Kidney epithelial cell (primary cell): ENCODE measurements around the gene PCSK1N. TPM values are rescaled to one million over a fixed set of nuclear protein-coding genes. Genes with fewer than 3 reads are reported as not detected.

Source experiments
- DNase-seq: peaks from one replicate; pipeline ENCODE4 v3.0.0-alpha.2; 2010; ENCODE audit warnings: low read depth
- H3K27me3 ChIP-seq: 2 replicates; pipeline ENCODE4 v1.6.0; 2011; ENCODE audit warnings: low read length; ENCODE audit not compliant: control insufficient read depth, insufficient read depth
- H3K36me3 ChIP-seq: 2 replicates; pipeline ENCODE4 v1.5.1; 2011; ENCODE audit warnings: low read length; ENCODE audit not compliant: control insufficient read depth, insufficient read depth
- H3K4me3 ChIP-seq: 2 replicates; pipeline ENCODE4 v1.5.1; 2011; ENCODE audit warnings: low read depth, mild to moderate bottlenecking, control low read depth, low read length
- total RNA-seq: library from RNA; depleted of rRNA; stranded (reverse); fragments of >200 nt; gene quantifications from 2 replicates; pipeline ENCODE4 v1.2.3, GENCODE V29; 2015
- TF ChIP-seq, protein P1 (sequence below): IDR thresholded peaks from 2 replicates; pipeline ENCODE4 v1.5.1; 2011; ENCODE audit warnings: mild to moderate bottlenecking, moderate library complexity, low read length, control low read depth, inconsistent platforms; ENCODE audit not compliant: insufficient read depth, poor library complexity, severe bottlenecking

Gene PCSK1N
- total RNA-seq, 1 donor from 2014 or later = 42.5 TPM

DNA sequence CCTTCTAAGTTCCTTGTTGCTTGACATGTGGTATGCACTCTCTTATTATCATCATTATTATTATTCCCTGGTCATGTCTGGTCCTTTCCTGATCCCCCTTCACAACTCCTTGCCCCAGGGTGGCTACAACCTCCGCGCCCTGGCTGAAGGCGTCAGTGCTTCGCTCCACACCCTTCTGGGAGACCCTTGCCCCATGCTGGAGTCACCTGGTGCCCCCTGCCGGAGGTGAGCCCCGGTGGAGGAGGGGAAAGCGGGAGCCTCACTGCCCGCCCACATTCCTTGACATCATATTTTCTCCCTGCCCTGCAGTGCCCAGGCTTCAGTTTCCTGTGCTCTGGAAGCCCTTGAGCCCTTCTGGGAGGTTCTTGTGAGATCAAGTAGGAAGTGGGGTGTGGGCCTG lies 20.1 kb downstream of the PCSK1N start:
- TF ChIP-seq, protein P1, sequence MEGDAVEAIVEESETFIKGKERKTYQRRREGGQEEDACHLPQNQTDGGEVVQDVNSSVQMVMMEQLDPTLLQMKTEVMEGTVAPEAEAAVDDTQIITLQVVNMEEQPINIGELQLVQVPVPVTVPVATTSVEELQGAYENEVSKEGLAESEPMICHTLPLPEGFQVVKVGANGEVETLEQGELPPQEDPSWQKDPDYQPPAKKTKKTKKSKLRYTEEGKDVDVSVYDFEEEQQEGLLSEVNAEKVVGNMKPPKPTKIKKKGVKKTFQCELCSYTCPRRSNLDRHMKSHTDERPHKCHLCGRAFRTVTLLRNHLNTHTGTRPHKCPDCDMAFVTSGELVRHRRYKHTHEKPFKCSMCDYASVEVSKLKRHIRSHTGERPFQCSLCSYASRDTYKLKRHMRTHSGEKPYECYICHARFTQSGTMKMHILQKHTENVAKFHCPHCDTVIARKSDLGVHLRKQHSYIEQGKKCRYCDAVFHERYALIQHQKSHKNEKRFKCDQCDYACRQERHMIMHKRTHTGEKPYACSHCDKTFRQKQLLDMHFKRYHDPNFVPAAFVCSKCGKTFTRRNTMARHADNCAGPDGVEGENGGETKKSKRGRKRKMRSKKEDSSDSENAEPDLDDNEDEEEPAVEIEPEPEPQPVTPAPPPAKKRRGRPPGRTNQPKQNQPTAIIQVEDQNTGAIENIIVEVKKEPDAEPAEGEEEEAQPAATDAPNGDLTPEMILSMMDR = no peak

DNA sequence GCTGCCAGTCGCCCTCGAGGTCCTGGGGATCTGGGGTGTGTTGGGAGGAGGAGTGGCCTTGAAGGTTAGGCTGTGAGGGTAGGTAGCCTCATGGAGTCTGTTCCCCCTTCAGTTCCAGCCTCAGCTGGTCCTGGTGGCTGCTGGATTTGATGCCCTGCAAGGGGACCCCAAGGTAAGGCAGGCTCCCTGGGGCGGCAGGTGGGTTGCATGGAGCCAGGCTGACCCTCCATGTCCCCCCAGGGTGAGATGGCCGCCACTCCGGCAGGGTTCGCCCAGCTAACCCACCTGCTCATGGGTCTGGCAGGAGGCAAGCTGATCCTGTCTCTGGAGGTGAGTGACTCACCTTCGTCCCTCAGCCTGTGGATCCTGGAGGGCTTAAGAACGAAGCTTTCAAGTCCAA lies 20.7 kb downstream of the PCSK1N start:
- DNase-seq = no peak
- TF ChIP-seq, protein P1 = no peak
- H3K4me3 ChIP-seq = no peak overlapping the region
- H3K36me3 ChIP-seq = no peaks in the 10 kb centered on the region
- no peaks in the 10 kb centered on the region for H3K27me3 ChIP-seq

More for the DNA sequence above, 20.1 kb downstream of the PCSK1N start:
- no peak for DNase-seq
- no peak overlapping the region for H3K4me3 ChIP-seq
- H3K36me3 ChIP-seq = no peaks in the 10 kb centered on the region
- H3K27me3 ChIP-seq = no peaks in the 10 kb centered on the region

DNA sequence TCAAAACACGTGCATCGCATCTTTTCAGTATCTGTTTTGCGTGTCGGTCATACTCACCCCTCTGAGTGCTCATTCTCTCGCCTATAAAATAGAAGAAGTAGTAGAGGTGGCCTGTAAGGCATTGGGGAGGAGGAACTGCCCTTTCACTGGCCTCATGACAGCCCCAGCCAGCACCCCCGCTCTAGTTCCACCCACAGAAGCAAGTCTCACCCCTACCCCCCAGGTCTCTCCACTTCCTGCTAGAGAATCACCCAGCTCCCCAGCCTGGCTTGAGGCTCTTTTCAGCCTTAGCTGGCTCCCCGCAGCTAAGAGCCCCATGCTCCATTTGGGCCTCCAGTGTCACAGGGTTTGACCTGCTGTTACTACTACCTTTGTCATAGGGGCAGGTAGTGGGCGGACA lies 21.8 kb downstream of the PCSK1N start:
- TF ChIP-seq, protein P1 = no peak
- DNase-seq = no peak
- Histone ChIP-seq H3K27me3 (no peaks in the 10 kb centered on the region), H3K36me3 (no peaks in the 10 kb centered on the region), H3K4me3 (no peak overlapping the region)

DNA sequence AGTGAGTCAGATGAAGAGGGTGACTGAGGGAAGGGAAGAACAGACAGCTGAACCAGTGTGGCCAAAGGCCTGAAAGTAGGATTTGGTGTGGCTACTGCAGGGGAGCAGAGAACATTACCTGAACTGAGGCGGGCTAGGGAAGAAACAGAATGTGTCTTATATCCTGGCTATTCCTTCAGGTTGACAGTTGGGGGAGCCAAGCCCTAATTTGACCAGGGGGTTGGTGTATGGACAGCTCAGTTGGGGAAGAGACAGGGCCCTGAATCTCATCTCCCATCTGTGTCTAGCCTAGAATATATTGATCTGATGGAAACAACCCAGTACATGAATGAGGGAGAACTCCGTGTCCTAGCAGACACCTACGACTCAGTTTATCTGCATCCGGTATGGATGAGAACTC lies 29.3 kb downstream of the PCSK1N start:
- no peak overlapping the region for H3K4me3 ChIP-seq
- TF ChIP-seq, protein P1 = no peak
- H3K27me3 ChIP-seq = no peaks in the 10 kb centered on the region
- H3K36me3 ChIP-seq = no peaks in the 10 kb centered on the region
- DNase-seq = no peak

DNA sequence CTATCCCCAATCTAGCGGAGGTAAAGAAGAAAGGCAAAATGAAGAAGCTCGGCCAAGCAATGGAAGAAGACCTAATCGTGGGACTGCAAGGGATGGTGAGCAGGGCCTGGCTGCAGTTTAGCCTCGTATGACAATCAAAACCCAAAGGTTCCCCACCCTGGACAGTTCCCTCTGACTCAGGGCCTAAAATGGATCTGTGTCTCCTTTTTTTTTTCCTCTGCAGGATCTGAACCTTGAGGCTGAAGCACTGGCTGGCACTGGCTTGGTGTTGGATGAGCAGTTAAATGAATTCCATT lies 32.6 kb downstream of the PCSK1N start:
- Histone ChIP-seq H3K36me3 (no peaks in the 10 kb centered on the region), H3K4me3 (peak overlapping the region; percentile 75), H3K27me3 (no peaks in the 10 kb centered on the region)
- DNase-seq = no peak
- TF ChIP-seq, protein P1 = no peak

DNA sequence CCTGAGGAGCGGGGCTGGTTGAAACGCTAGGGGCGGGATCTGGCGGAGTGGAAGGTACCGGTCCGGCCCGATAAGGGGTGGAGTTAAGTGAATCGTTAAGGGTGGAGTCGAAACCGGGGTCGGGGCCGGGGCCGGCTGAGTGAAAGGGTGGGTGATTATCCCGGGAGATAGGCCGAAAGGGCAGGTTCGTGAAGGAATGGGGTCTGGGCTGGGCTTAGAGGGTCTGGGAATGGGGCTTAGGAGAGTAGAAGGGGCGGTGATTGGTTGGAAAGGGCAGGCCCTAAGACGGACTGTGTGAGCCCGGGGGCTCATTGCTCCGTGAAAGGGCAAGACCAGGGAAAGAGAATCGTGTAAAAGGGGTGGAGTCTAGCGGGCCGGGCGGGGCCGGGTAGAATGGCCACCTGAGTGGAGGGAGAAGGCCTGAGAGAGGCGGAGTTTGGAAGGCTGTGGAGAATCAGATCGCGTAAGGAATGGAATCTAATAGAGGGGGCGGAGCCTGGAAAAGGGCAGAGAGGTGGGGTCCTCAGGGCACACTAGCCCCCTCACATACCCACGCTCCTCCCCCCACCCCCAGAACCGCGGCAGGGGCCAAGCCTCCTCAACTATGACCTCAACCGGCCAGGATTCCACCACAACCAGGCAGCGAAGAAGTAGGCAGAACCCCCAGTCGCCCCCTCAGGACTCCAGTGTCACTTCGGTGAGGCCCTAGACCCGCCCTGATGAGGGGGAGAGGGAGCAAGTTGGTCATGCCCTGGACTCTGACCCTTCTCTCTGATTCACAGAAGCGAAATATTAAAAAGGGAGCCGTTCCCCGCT lies 33.1 kb downstream of the PCSK1N start:
- H3K36me3 ChIP-seq = no peaks in the 10 kb centered on the region
- DNase-seq = peak; percentile 47
- H3K4me3 ChIP-seq = peak overlapping the region; percentile 75
- TF ChIP-seq, protein P1 = no peak
- no peaks in the 10 kb centered on the region for H3K27me3 ChIP-seq
